Hepatocyte (in vitro differentiated cells): Measurements from ENCODE around the gene MYLK2. TPM values are rescaled to one million over a fixed set of nuclear protein-coding genes. Genes with fewer than 3 reads are reported as not detected.

Experiments used
- DNase-seq: peaks from one replicate; pipeline ENCODE4 v3.0.0-alpha.2; 2016; ENCODE audit warnings: low spot score
- H2AFZ ChIP-seq: fragments of 200-600 bp; sonication (generic); 2 replicates; pipeline ENCODE4 v1.6.0; 2016; ENCODE audit warnings: antibody characterized with exemption, mild to moderate bottlenecking
- H3K27ac ChIP-seq: fragments of 200-600 bp; sonication (generic); 2 replicates; pipeline ENCODE4 v1.5.1; 2016; ENCODE audit warnings: mild to moderate bottlenecking
- H3K27me3 ChIP-seq: fragments of 200-600 bp; sonication (generic); 2 replicates; pipeline ENCODE4 v1.6.1; 2016
- H3K36me3 ChIP-seq: fragments of 200-600 bp; sonication (generic); replicated peaks from 2 replicates; pipeline ENCODE4 v1.5.1; 2016; ENCODE audit warnings: low read depth; ENCODE audit not compliant: insufficient read depth
- H3K4me1 ChIP-seq: fragments of 200-600 bp; sonication (generic); 2 replicates; pipeline ENCODE4 v1.5.1; 2016; ENCODE audit warnings: mild to moderate bottlenecking, moderate library complexity; ENCODE audit not compliant: insufficient read depth
- H3K4me2 ChIP-seq: fragments of 200-600 bp; sonication (generic); 2 replicates; pipeline ENCODE4 v1.6.0; 2016
- H3K4me3 ChIP-seq: fragments of 200-600 bp; sonication (generic); 2 replicates; pipeline ENCODE4 v1.5.1; 2016; ENCODE audit warnings: mild to moderate bottlenecking
- H3K79me2 ChIP-seq: fragments of 200-600 bp; sonication (generic); 2 replicates; pipeline ENCODE4 v1.6.0; 2017; ENCODE audit warnings: mild to moderate bottlenecking
- H3K9me2 ChIP-seq: fragments of 200-600 bp; sonication (generic); replicated peaks from 2 replicates; pipeline ENCODE4 v1.6.0; 2017; ENCODE audit warnings: mild to moderate bottlenecking; ENCODE audit not compliant: insufficient read depth
- H3K9me3 ChIP-seq: fragments of 200-600 bp; sonication (generic); 2 replicates; pipeline ENCODE4 v1.5.1; 2016; ENCODE audit warnings: low read depth, mild to moderate bottlenecking
- H4K20me1 ChIP-seq: fragments of 200-600 bp; sonication (generic); 2 replicates; pipeline ENCODE4 v1.6.0; 2016; ENCODE audit warnings: mild to moderate bottlenecking; ENCODE audit not compliant: insufficient read depth, poor library complexity, severe bottlenecking
- EZH2 ChIP-seq: fragments of 200-600 bp; sonication (generic); IDR thresholded peaks from 2 replicates; pipeline ENCODE4 v1.6.1; 2016; ENCODE audit warnings: antibody characterized with exemption, mild to moderate bottlenecking, borderline replicate concordance
- EZH2phosphoT487 ChIP-seq: fragments of 200-600 bp; sonication (generic); IDR thresholded peaks from one replicate; pipeline ENCODE4 v1.6.1; 2018; ENCODE audit warnings: antibody characterized with exemption, mild to moderate bottlenecking, low read depth, moderate library complexity; ENCODE audit not compliant: unreplicated experiment, severe bottlenecking
- WGBS: methylation state at CpG from one replicate; pipeline ENCODE4 v1.1.6; 2016; ENCODE audit warnings: low lambda C conversion rate; ENCODE audit errors: missing lambda C conversion rate; 5-methylcytosine and 5-hydroxymethylcytosine counted together
- polyA plus RNA-seq: library from polyadenylated mRNA; unstranded; fragments of >200 nt; fragmentation: Nextera tagmentation; extraction: Ambion mirVana; gene quantifications from 2 replicates; pipeline ENCODE4 v1.2.1, GENCODE V29; 2016
- total RNA-seq: library from RNA; depleted of rRNA; stranded (reverse); fragments of >200 nt; gene quantifications from 2 replicates; pipeline ENCODE4 v1.2.3, GENCODE V29; 2014
- TF ChIP-seq, protein P1 (sequence below): fragments of 200-600 bp; sonication (generic); IDR thresholded peaks from 2 replicates; pipeline ENCODE4 v1.5.1; 2016; ENCODE audit warnings: antibody characterized with exemption, mild to moderate bottlenecking; ENCODE audit not compliant: poor library complexity

MYLK2 gene
- total and polyA plus RNA-seq, 2 experiments from 2014 or later: 0.33 TPM; not detected in 1

DNA sequence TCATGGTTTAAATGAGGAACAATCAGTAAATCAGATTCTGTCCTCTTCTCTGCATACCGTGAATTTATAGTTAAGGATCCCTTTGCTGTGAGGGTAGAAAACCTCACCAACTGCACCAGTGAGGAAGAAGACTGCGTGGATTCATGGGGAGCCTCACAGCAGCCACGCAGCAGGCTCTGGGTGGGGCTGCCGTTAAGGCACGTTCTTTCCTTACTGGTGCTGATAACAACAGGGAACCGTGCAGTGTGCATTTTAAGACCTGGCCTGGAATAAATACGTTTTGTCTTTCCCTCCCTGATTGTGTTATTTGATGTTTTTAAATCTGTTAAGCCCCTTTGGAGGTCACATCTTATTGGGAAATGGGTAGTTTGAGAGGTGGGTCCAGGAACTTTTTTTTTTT lies 17.6 kb upstream of the MYLK2 start:
- DNase-seq: no peak
- no peak overlapping the region for H3K27ac ChIP-seq
- WGBS: 74% methylated on average over 7 of the region's 7 CpGs

DNA sequence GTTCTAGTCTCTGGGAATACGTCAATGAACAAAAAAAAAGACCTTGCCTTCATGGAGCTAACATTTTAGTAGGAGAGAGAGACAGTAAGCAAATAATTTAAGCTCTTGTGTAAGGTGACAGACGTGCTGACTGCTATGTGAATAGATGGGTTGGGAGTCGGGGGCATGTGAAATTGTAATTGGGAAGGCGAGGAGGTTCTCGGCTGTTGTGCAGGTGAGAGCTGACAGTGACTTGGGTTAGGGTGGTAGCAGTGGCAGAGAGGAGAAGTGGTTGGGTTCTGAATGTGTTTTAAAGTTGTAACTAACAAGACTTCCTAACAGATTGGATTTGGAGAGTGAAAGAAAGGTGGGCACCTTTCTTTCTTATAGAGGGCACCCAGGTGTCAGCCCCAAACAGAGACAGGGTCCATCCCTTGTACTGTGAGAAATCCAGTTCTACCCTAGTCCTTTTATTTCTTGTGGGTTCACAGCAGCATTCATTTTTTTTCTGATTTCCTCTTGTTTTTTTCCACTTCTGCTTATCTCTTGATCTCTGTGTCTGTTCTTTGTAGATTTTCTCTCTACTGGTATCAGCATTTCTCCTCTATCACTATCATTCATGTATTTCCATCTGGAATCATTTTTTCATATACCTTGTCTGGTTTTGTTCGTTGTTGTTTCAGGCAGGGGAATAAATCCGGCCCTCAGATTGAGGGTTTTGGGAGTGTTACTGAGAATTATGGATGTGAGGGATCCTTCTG lies 15.4 kb upstream of the MYLK2 start:
- WGBS: 94% methylated on average over 7 of the region's 7 CpGs
- H3K9me3 ChIP-seq: no peaks in the 10 kb centered on the region
- no peaks in the 10 kb centered on the region for H3K4me1 ChIP-seq
- H3K9me2 ChIP-seq: no peaks in the 10 kb centered on the region
- H3K27me3 ChIP-seq: no peaks in the 10 kb centered on the region
- no peaks in the 10 kb centered on the region for H4K20me1 ChIP-seq
- no peak overlapping the region for H3K4me2 ChIP-seq
- DNase-seq: no peak
- no peak overlapping the region for H2AFZ ChIP-seq
- no peaks in the 10 kb centered on the region for H3K79me2 ChIP-seq
- no peaks in the 10 kb centered on the region for H3K36me3 ChIP-seq
- no peak for TF ChIP-seq EZH2
- TF ChIP-seq EZH2phosphoT487: no peak
- TF ChIP-seq, protein P1, sequence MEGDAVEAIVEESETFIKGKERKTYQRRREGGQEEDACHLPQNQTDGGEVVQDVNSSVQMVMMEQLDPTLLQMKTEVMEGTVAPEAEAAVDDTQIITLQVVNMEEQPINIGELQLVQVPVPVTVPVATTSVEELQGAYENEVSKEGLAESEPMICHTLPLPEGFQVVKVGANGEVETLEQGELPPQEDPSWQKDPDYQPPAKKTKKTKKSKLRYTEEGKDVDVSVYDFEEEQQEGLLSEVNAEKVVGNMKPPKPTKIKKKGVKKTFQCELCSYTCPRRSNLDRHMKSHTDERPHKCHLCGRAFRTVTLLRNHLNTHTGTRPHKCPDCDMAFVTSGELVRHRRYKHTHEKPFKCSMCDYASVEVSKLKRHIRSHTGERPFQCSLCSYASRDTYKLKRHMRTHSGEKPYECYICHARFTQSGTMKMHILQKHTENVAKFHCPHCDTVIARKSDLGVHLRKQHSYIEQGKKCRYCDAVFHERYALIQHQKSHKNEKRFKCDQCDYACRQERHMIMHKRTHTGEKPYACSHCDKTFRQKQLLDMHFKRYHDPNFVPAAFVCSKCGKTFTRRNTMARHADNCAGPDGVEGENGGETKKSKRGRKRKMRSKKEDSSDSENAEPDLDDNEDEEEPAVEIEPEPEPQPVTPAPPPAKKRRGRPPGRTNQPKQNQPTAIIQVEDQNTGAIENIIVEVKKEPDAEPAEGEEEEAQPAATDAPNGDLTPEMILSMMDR: no peak
- H3K4me3 ChIP-seq: no peak overlapping the region
- no peak overlapping the region for H3K27ac ChIP-seq

More for the DNA sequence above, 17.6 kb upstream of the MYLK2 start:
- Histone ChIP-seq H3K4me3 (no peak overlapping the region), H4K20me1 (no peaks in the 10 kb centered on the region), H3K4me2 (no peak overlapping the region), H3K4me1 (no peaks in the 10 kb centered on the region), H3K36me3 (no peaks in the 10 kb centered on the region), H3K9me3 (no peaks in the 10 kb centered on the region), H3K79me2 (no peaks in the 10 kb centered on the region), H2AFZ (no peak overlapping the region), H3K27me3 (no peaks in the 10 kb centered on the region), H3K9me2 (no peaks in the 10 kb centered on the region)
- no peak for TF ChIP-seq EZH2phosphoT487
- no peak for TF ChIP-seq EZH2
- TF ChIP-seq, protein P1: no peak

DNA sequence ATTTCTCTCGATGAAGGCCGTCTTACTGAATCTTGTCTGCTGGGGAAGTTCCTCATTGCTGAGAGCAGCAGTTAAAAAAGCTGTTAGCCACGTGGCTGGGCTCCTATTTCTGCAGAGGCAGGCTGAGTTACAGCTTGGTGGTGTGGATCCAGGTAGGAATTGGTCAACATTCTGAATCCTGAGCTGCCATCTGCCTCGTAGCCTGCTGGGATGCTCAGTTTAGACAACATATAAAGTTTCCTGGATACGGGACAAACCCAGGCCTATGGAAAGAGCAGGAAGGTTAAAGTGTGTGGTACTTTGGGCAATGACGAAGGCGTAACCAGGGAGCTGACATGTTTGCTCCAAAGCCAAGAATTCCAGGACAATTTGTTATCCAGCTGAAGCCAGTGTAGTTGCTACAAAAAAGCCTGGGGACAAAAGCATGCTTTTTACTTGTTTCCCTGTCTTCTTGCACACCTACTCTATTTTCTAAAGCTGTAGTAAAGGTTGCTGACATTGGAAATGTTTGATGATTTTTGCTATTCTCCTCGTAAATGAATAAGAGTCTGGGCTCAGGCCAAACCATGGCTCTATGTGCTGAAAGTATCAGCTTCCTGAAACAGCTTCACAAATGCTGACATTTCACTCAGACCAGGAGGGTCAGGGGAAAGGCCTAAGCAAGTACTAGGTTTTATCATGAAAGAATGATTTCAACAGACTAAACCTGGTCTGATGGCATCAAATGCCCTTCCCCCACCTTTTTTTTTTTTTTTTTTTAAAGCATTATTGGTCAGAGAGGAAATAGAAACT lies 12.4 kb upstream of the MYLK2 start:
- no peaks in the 10 kb centered on the region for H3K79me2 ChIP-seq
- no peaks in the 10 kb centered on the region for H3K27me3 ChIP-seq
- no peak for DNase-seq
- WGBS: 85% methylated on average over 8 of the region's 8 CpGs
- H3K36me3 ChIP-seq: no peaks in the 10 kb centered on the region
- H3K4me2 ChIP-seq: no peak overlapping the region
- peaks cover under 1% of the 10 kb centered on the region for H3K4me1 ChIP-seq
- TF ChIP-seq EZH2phosphoT487: no peak
- no peak for TF ChIP-seq EZH2
- TF ChIP-seq, protein P1: no peak
- no peak overlapping the region for H3K4me3 ChIP-seq
- H2AFZ ChIP-seq: no peak overlapping the region
- H3K9me2 ChIP-seq: no peaks in the 10 kb centered on the region
- no peaks in the 10 kb centered on the region for H4K20me1 ChIP-seq
- no peak overlapping the region for H3K27ac ChIP-seq
- no peaks in the 10 kb centered on the region for H3K9me3 ChIP-seq
